GM23338 (cell line): ENCODE measurements around the gene ZNRF1. TPM values are rescaled to one million over a fixed set of nuclear protein-coding genes. Genes with fewer than 3 reads are reported as not detected.

Source experiments
- ATAC-seq: fragments of 200-7000 bp; cut with Tn5 transposase; 3 replicates; pipeline ENCODE4 v1.9.1; 2020
- DNase-seq: peaks from one replicate; pipeline ENCODE4 v3.0.0-alpha.2; 2015; ENCODE audit warnings: low spot score
- H2AFZ ChIP-seq: fragments of 200-600 bp; sonication (generic); 2 replicates; pipeline ENCODE4 v1.8.0; 2016; ENCODE audit warnings: antibody characterized with exemption, mild to moderate bottlenecking, moderate library complexity
- H3F3A ChIP-seq: fragments of 200-600 bp; sonication (generic); replicated peaks from 2 replicates; pipeline ENCODE4 v1.8.0; 2017; ENCODE audit warnings: antibody characterized with exemption, mixed run types, low read depth
- H3K27ac ChIP-seq: fragments of 200-600 bp; sonication (generic); 2 replicates; pipeline ENCODE4 v1.6.1; 2016; ENCODE audit warnings: low read depth
- H3K27me3 ChIP-seq: fragments of 200-600 bp; sonication (generic); 2 replicates; pipeline ENCODE4 v1.8.0; 2016; ENCODE audit warnings: mild to moderate bottlenecking, mixed run types, moderate library complexity; ENCODE audit not compliant: insufficient read depth
- H3K36me3 ChIP-seq: fragments of 200-600 bp; sonication (generic); 2 replicates; pipeline ENCODE4 v1.8.0; 2016; ENCODE audit warnings: mild to moderate bottlenecking; ENCODE audit not compliant: insufficient read depth
- H3K4me1 ChIP-seq: fragments of 200-600 bp; sonication (generic); 2 replicates; pipeline ENCODE4 v1.8.0; 2016; ENCODE audit warnings: mild to moderate bottlenecking, moderate library complexity; ENCODE audit not compliant: insufficient read depth
- H3K4me2 ChIP-seq: fragments of 200-600 bp; sonication (generic); 2 replicates; pipeline ENCODE4 v1.7.1; 2017; ENCODE audit warnings: mixed run types
- H3K4me3 ChIP-seq: fragments of 200-600 bp; sonication (generic); 2 replicates; pipeline ENCODE4 v1.6.1; 2016; ENCODE audit warnings: mixed run types
- H3K79me2 ChIP-seq: fragments of 200-600 bp; sonication (generic); replicated peaks from 2 replicates; pipeline ENCODE4 v1.8.0; 2017; ENCODE audit warnings: mild to moderate bottlenecking; ENCODE audit not compliant: insufficient read depth
- H3K9me2 ChIP-seq: fragments of 200-600 bp; sonication (generic); 2 replicates; pipeline ENCODE4 v1.8.0; 2017; ENCODE audit not compliant: insufficient read depth
- H4K20me1 ChIP-seq: fragments of 200-600 bp; sonication (generic); replicated peaks from 2 replicates; pipeline ENCODE4 v1.8.0; 2017; ENCODE audit warnings: mild to moderate bottlenecking; ENCODE audit not compliant: insufficient read depth
- H3K27ac Mint-ChIP-seq: 2 replicates; pipeline ENCODE4 v1.8.0; 2020; ENCODE audit warnings: inconsistent platforms, mild to moderate bottlenecking, moderate library complexity, mixed read lengths
- H3K27me3 Mint-ChIP-seq: 3 replicates; pipeline ENCODE4 v1.8.0; 2022; ENCODE audit warnings: low read depth, mild to moderate bottlenecking, moderate library complexity, mixed read lengths, inconsistent platforms; ENCODE audit not compliant: insufficient read depth, poor library complexity
- H3K36me3 Mint-ChIP-seq: 3 replicates; pipeline ENCODE4 v1.8.0; 2021; ENCODE audit warnings: low read depth, mild to moderate bottlenecking, inconsistent platforms, moderate library complexity, mixed read lengths
- H3K4me1 Mint-ChIP-seq: 3 replicates; pipeline ENCODE4 v1.8.0; 2020; ENCODE audit warnings: mild to moderate bottlenecking, inconsistent platforms, mixed read lengths
- H3K4me3 Mint-ChIP-seq: 3 replicates; pipeline ENCODE4 v1.8.0; 2021; ENCODE audit warnings: moderate library complexity, mild to moderate bottlenecking, inconsistent platforms, mixed read lengths
- H3K9me3 Mint-ChIP-seq: 3 replicates; pipeline ENCODE4 v1.8.0; 2020; ENCODE audit warnings: moderate library complexity, mild to moderate bottlenecking, inconsistent platforms, mixed read lengths
- CREB1 ChIP-seq: fragments of 250-450 bp; sonication (Bioruptor Pico); IDR thresholded peaks from 2 replicates; pipeline ENCODE4 v1.5.0; 2020; ENCODE audit warnings: low read depth, mild to moderate bottlenecking, moderate library complexity
- CTCF ChIP-seq, 2 experiments: fragments of 200-600 bp in 1 of 2; sonication (generic) in 1 of 2; conservative IDR thresholded peaks; 2 replicates each; pipeline versions ENCODE4 v1.5.1 to v1.6.1; 2016 to 2017; ENCODE audit warnings: antibody characterized with exemption in 2 of 2, low read depth in 2 of 2, mild to moderate bottlenecking in 2 of 2, moderate library complexity in 1 of 2
- ETS1 ChIP-seq: IDR thresholded peaks from 2 replicates; pipeline ENCODE4 v1.6.1; 2016; ENCODE audit warnings: antibody characterized with exemption
- EZH2 ChIP-seq: fragments of 200-600 bp; sonication (generic); IDR thresholded peaks from one replicate; pipeline ENCODE4 v1.8.0; 2017; ENCODE audit warnings: antibody characterized with exemption, mild to moderate bottlenecking, low read depth; ENCODE audit not compliant: unreplicated experiment
- JUNB ChIP-seq: IDR thresholded peaks from one replicate; pipeline ENCODE4 v1.6.1; 2016; ENCODE audit warnings: antibody characterized with exemption; ENCODE audit not compliant: unreplicated experiment
- NANOG ChIP-seq: IDR thresholded peaks from 2 replicates; pipeline ENCODE4 v1.6.1; 2016; ENCODE audit warnings: antibody characterized with exemption, borderline replicate concordance
- POLR2AphosphoS5 ChIP-seq: IDR thresholded peaks from 2 replicates; pipeline ENCODE4 v1.6.1; 2016; ENCODE audit warnings: antibody characterized with exemption, low read depth
- REST ChIP-seq: IDR thresholded peaks from one replicate; pipeline ENCODE4 v1.6.1; 2018; ENCODE audit warnings: antibody characterized with exemption; ENCODE audit not compliant: unreplicated experiment
- STAT1 ChIP-seq: IDR thresholded peaks from one replicate; pipeline ENCODE4 v1.6.1; 2016; ENCODE audit warnings: antibody characterized with exemption; ENCODE audit not compliant: unreplicated experiment
- ZNF114 ChIP-seq: fragments of 250-450 bp; sonication (Bioruptor Pico); IDR thresholded peaks from 2 replicates; pipeline ENCODE4 v1.5.0; 2020; ENCODE audit warnings: mild to moderate bottlenecking, moderate library complexity
- ZNF331 ChIP-seq: fragments of 250-450 bp; sonication (Bioruptor Pico); IDR thresholded peaks from 2 replicates; pipeline ENCODE4 v1.5.0; 2020; ENCODE audit warnings: low read depth, mild to moderate bottlenecking, moderate library complexity
- long read RNA-seq: library from polyadenylated mRNA; unstranded; transcript quantifications from one replicate; pipeline ENCODE4 v2.0.0, GENCODE V29; 2020; ENCODE audit not compliant: unreplicated experiment
- polyA plus RNA-seq: library from polyadenylated mRNA; unstranded; fragments of >200 nt; fragmentation: Nextera tagmentation; extraction: Ambion mirVana; gene quantifications from 2 replicates; pipeline ENCODE4 v1.2.1, GENCODE V29; 2016
- total RNA-seq: library from RNA; depleted of rRNA; stranded (reverse); fragments of >200 nt; shearing (Covaris generic); gene quantifications from 2 replicates; pipeline ENCODE4 v1.2.3, GENCODE V29; 2014; rRNA removed

The ZNRF1 gene
- 42.1 and 52.9 TPM in 2 replicates for total RNA-seq
- 22.4 and 31.9 TPM in 2 replicates for polyA plus RNA-seq
- long read RNA-seq, full-length matches to known transcripts: 2 of 3 reads
- long read RNA-seq, partial matches to known transcripts: 0 of 3 reads
- long read RNA-seq, other reads (novel, unspliced or antisense): 1 of 3 reads

- Histone ChIP-seq H3K79me2 (peaks cover 44% of the 10 kb centered on the region), H3F3A (peaks cover 10% of the 10 kb centered on the region), H3K36me3 (no peaks in the 10 kb centered on the region; the same call in 1 of the 2 replicates), H3K4me3 (peak within 1 kb of the TSS; percentile 82), H3K4me2 (peak within 1 kb of the TSS; percentile 96), H3K27ac (peak within 1 kb of the TSS; percentile 79; the same call in 1 of the 2 replicates), H4K20me1 (peaks cover 30% of the 10 kb centered on the region), H3K4me1 (peaks cover 26% of the 10 kb centered on the region), H3K9me2 (no peaks in the 10 kb centered on the region), H2AFZ (peak within 1 kb of the TSS; percentile 75), H3K27me3 (peaks cover 8% of the 10 kb centered on the region)
- peak; percentile 71 for ATAC-seq
- Mint-ChIP-seq H3K36me3 (peaks cover 2% of the 10 kb centered on the region; the same call in 2 of the 3 replicates), H3K27me3 (peaks cover 24% of the 10 kb centered on the region), H3K27ac (peak within 1 kb of the TSS; percentile 84), H3K4me1 (peaks cover 42% of the 10 kb centered on the region), H3K9me3 (no peaks in the 10 kb centered on the region; the same call in 2 of the 3 replicates), H3K4me3 (peak within 1 kb of the TSS; percentile 80)
- peak; percentile 92 for DNase-seq
- TF ChIP-seq ZNF114 (CRISPR knock-in tag) (no peak), ZNF331 (CRISPR knock-in tag) (no peak), POLR2AphosphoS5 (peak; percentile 42), EZH2 (no peak), REST (no peak), ETS1 (no peak), CTCF (conservative IDR thresholded peaks at IDR 0.05; ENCODE audit: low read depth in 2 of 2) (peak; percentile 86 to 87), JUNB (no peak), CREB1 (CRISPR knock-in tag) (peak; percentile 35; the same call in 1 of the 2 replicates), STAT1 (no peak), NANOG (no peak)
Observed at GRCh38 chr16:74998481-74999218, at the start of gene ZNRF1. Gene ZNRF1 (plus strand): TSS chr16:74999024. CDS start chr16:74999672, 648 bp downstream.
